Mesendoderm (in vitro differentiated cells): Measurements from ENCODE around the gene FCRL6.

Experiments
- DNase-seq: peaks from one replicate; pipeline ENCODE4 v3.0.0; 2013
- H2AK5ac ChIP-seq: 2 replicates; pipeline ENCODE4 v1.6.1; 2013; ENCODE audit warnings: low read length, inconsistent platforms
- H2BK120ac ChIP-seq: 2 replicates; pipeline ENCODE4 v1.6.1; 2013; ENCODE audit warnings: low read depth, mild to moderate bottlenecking, low read length, moderate library complexity, mixed read lengths
- H2BK15ac ChIP-seq: replicated peaks from 2 replicates; pipeline ENCODE4 v1.6.1; 2013; ENCODE audit warnings: low read depth, mild to moderate bottlenecking, moderate library complexity
- H2BK5ac ChIP-seq: 2 replicates; pipeline ENCODE4 v1.6.1; 2013; ENCODE audit warnings: low read length, inconsistent platforms
- H3K18ac ChIP-seq: 2 replicates; pipeline ENCODE4 v1.6.1; 2013; ENCODE audit warnings: mild to moderate bottlenecking, low read length, mixed read lengths
- H3K23ac ChIP-seq: one replicate; pipeline ENCODE4 v1.6.1; 2013; ENCODE audit warnings: low read length
- H3K27ac ChIP-seq: 2 replicates; pipeline ENCODE4 v1.5.1; 2013; ENCODE audit warnings: low read depth, mild to moderate bottlenecking, inconsistent platforms, low read length, moderate library complexity
- H3K27me3 ChIP-seq: 2 replicates; pipeline ENCODE4 v1.6.1; 2013; ENCODE audit warnings: low read length, control low read depth, mild to moderate bottlenecking, inconsistent platforms; ENCODE audit not compliant: insufficient read depth, poor library complexity
- H3K36me3 ChIP-seq: 2 replicates; pipeline ENCODE4 v1.6.1; 2013; ENCODE audit warnings: low read length, inconsistent platforms; ENCODE audit not compliant: control insufficient read depth, insufficient read depth
- H3K4ac ChIP-seq: one replicate; pipeline ENCODE4 v1.6.1; 2013; ENCODE audit warnings: low read depth, mild to moderate bottlenecking, low read length, moderate library complexity
- H3K4me1 ChIP-seq: 2 replicates; pipeline ENCODE4 v1.6.1; 2013; ENCODE audit warnings: low read depth, low read length, inconsistent platforms; ENCODE audit not compliant: control insufficient read depth
- H3K4me2 ChIP-seq: 2 replicates; pipeline ENCODE4 v1.6.1; 2013; ENCODE audit warnings: low read length
- H3K4me3 ChIP-seq: 2 replicates; pipeline ENCODE4 v1.5.1; 2013; ENCODE audit warnings: mild to moderate bottlenecking, low read length
- H3K56ac ChIP-seq: one replicate; pipeline ENCODE4 v1.6.1; 2013; ENCODE audit warnings: low read length
- H3K79me1 ChIP-seq: 2 replicates; pipeline ENCODE4 v1.6.1; 2013; ENCODE audit warnings: low read length, inconsistent platforms
- H3K79me2 ChIP-seq: 2 replicates; pipeline ENCODE4 v1.6.1; 2013; ENCODE audit warnings: mild to moderate bottlenecking, low read length; ENCODE audit not compliant: control insufficient read depth, insufficient read depth
- H3K9ac ChIP-seq: 2 replicates; pipeline ENCODE4 v1.6.1; 2013; ENCODE audit warnings: low read length, inconsistent platforms
- H4K5ac ChIP-seq: one replicate; pipeline ENCODE4 v1.6.1; 2013; ENCODE audit warnings: low read length
- H4K8ac ChIP-seq: one replicate; pipeline ENCODE4 v1.6.1; 2013; ENCODE audit warnings: low read depth, mild to moderate bottlenecking, control low read depth, low read length, moderate library complexity
- WGBS: extraction: QIAGEN DNeasy Blood & Tissue Kit; methylation state at CpG from one replicate; pipeline ENCODE4 v1.1.7; 2013; ENCODE audit warnings: low lambda C conversion rate, missing lambda C conversion rate; ENCODE audit not compliant: insufficient coverage; ENCODE audit errors: extremely low coverage; 5-methylcytosine and 5-hydroxymethylcytosine counted together

Gene FCRL6

GRCh38 chr1:159780583-159781582, 21.3 kb upstream of the FCRL6 start, which contains the start of gene DUSP23:
DUSP23 (plus strand) TSS chr1:159780962; CDS start chr1:159781101, 139 bp downstream.
- peak within 1 kb of the TSS; percentile 65 for H3K4me2 ChIP-seq
- no peak within 1 kb of the TSS for H2BK15ac ChIP-seq
- no peak within 1 kb of the TSS for H4K8ac ChIP-seq
- H3K4ac ChIP-seq, result no peak within 1 kb of the TSS
- H3K27ac ChIP-seq, result no peak within 1 kb of the TSS
- no peak within 1 kb of the TSS for H4K5ac ChIP-seq
- H2AK5ac ChIP-seq, result no peak within 1 kb of the TSS
- no peaks in the 10 kb centered on the region for H3K27me3 ChIP-seq
- no peaks in the 10 kb centered on the region for H3K79me2 ChIP-seq
- peaks cover 10% of the 10 kb centered on the region for H3K4me1 ChIP-seq
- peak within 1 kb of the TSS; percentile 48 for H3K4me3 ChIP-seq
- no peak within 1 kb of the TSS for H2BK5ac ChIP-seq
- peak; percentile 99 for DNase-seq
- H3K56ac ChIP-seq, result peak within 1 kb of the TSS; percentile 91
- no CpG with 5 or more reads among the region's 88 CpGs for WGBS
- no peak within 1 kb of the TSS for H2BK120ac ChIP-seq
- H3K18ac ChIP-seq, result no peak within 1 kb of the TSS
- H3K23ac ChIP-seq, result no peak within 1 kb of the TSS
- H3K9ac ChIP-seq, result peak within 1 kb of the TSS; percentile 67
- H3K36me3 ChIP-seq, result no peaks in the 10 kb centered on the region
- H3K79me1 ChIP-seq, result peaks cover 2% of the 10 kb centered on the region

DNA sequence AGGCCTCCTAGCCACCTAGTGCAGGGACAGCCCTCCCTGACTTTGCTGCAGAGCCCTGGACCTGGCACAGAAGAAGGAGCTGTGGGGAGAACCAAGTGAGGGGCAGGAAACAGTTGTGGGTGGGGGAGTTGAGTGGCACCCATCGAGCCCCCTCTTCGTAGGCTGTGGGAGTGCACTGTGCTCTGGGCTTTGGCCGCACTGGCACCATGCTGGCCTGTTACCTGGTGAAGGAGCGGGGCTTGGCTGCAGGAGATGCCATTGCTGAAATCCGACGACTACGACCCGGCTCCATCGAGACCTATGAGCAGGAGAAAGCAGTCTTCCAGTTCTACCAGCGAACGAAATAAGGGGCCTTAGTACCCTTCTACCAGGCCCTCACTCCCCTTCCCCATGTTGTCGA, 20.2 kb upstream of the FCRL6 start:
- Histone ChIP-seq H3K4me2 (no peak overlapping the region), H2AK5ac (no peak overlapping the region), H2BK5ac (no peak overlapping the region), H3K79me1 (peaks cover 2% of the 10 kb centered on the region), H3K27ac (no peak overlapping the region), H3K36me3 (no peaks in the 10 kb centered on the region), H2BK120ac (no peak overlapping the region), H3K27me3 (no peaks in the 10 kb centered on the region), H3K4me3 (no peak overlapping the region), H2BK15ac (no peak overlapping the region), H4K5ac (no peak overlapping the region), H3K4ac (no peak overlapping the region), H3K79me2 (no peaks in the 10 kb centered on the region), H3K18ac (no peak overlapping the region), H3K56ac (no peak overlapping the region), H3K23ac (no peak overlapping the region), H4K8ac (no peak overlapping the region), H3K4me1 (peaks cover 10% of the 10 kb centered on the region), H3K9ac (no peak overlapping the region)
- no peak for DNase-seq
- WGBS, result no CpG with 5 or more reads among the region's 12 CpGs

GRCh38 chr1:159783724-159784123, 18.4 kb upstream of the FCRL6 start:
- Histone ChIP-seq H3K4ac (no peak overlapping the region), H3K9ac (no peak overlapping the region), H2BK120ac (no peak overlapping the region), H4K5ac (no peak overlapping the region), H2BK5ac (no peak overlapping the region), H3K4me1 (peaks cover 10% of the 10 kb centered on the region), H3K27me3 (no peaks in the 10 kb centered on the region), H4K8ac (no peak overlapping the region), H3K79me1 (peaks cover 2% of the 10 kb centered on the region), H3K79me2 (no peaks in the 10 kb centered on the region), H3K27ac (peak overlapping the region; percentile 52), H2BK15ac (no peak overlapping the region), H3K56ac (no peak overlapping the region), H3K18ac (no peak overlapping the region), H3K4me2 (no peak overlapping the region), H3K4me3 (no peak overlapping the region), H3K23ac (no peak overlapping the region), H3K36me3 (no peaks in the 10 kb centered on the region), H2AK5ac (no peak overlapping the region)
- no CpG with 5 or more reads among the region's 1 CpG for WGBS
- DNase-seq, result peak; percentile 87

DNA sequence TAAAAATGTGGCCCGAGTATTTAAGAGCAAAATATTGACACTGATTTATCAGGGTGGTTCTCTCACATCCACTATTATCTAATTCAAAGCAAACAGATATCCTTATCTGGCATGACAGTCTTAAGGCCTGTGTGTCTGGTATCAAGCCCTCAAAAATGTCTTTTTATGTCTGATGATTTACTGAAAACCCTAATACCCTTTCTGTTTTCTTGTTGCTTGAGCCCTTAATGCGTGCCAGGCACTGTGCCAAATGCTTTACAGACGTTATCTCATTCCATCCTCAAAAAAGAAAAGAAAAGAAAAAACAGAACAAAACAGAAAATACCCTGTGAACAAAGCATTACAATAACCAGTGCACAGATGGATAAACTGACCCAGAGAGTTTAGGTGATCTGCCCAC, 15.7 kb upstream of the FCRL6 start:
- no CpG with 5 or more reads among the region's 3 CpGs for WGBS
- no peak for DNase-seq

DNA sequence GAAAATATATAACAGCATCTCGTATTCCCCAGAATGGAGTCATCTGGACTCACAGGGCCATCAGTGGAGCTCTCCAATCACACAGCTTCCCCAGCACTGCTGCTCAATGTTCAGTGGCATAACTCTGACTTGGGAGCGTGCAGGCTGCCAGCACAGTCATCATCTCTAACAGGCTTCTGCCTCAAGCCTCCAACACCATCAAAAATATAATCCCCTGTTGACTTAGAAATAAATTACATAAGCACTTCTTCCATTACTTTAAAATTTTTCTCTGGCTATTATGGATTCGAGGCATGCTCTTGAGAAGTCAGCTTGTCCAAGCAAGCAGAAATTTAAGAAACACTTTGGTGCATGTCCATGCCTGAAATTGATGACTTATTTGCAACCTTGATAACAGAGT, 15.2 kb upstream of the FCRL6 start:
- WGBS, result no CpG with 5 or more reads among the region's 3 CpGs
- no peak overlapping the region for H2AK5ac ChIP-seq
- H3K4me1 ChIP-seq, result peaks cover 7% of the 10 kb centered on the region
- no peaks in the 10 kb centered on the region for H3K79me1 ChIP-seq
- no peak overlapping the region for H3K4me2 ChIP-seq
- H4K8ac ChIP-seq, result no peak overlapping the region
- H3K36me3 ChIP-seq, result no peaks in the 10 kb centered on the region
- DNase-seq, result no peak
- H2BK15ac ChIP-seq, result no peak overlapping the region
- H2BK5ac ChIP-seq, result no peak overlapping the region
- no peaks in the 10 kb centered on the region for H3K27me3 ChIP-seq
- no peak overlapping the region for H4K5ac ChIP-seq
- H3K79me2 ChIP-seq, result no peaks in the 10 kb centered on the region
- no peak overlapping the region for H3K9ac ChIP-seq
- no peak overlapping the region for H3K56ac ChIP-seq
- H3K27ac ChIP-seq, result no peak overlapping the region
- no peak overlapping the region for H3K4me3 ChIP-seq
- no peak overlapping the region for H2BK120ac ChIP-seq
- no peak overlapping the region for H3K18ac ChIP-seq
- no peak overlapping the region for H3K23ac ChIP-seq
- H3K4ac ChIP-seq, result no peak overlapping the region

More for the DNA sequence above, 15.7 kb upstream of the FCRL6 start:
- H3K36me3 ChIP-seq, result no peaks in the 10 kb centered on the region
- H3K27ac ChIP-seq, result no peak overlapping the region
- no peaks in the 10 kb centered on the region for H3K27me3 ChIP-seq
- H3K56ac ChIP-seq, result no peak overlapping the region
- H2BK15ac ChIP-seq, result no peak overlapping the region
- H3K4me2 ChIP-seq, result no peak overlapping the region
- no peak overlapping the region for H3K23ac ChIP-seq
- no peak overlapping the region for H4K5ac ChIP-seq
- H3K9ac ChIP-seq, result no peak overlapping the region
- no peaks in the 10 kb centered on the region for H3K79me2 ChIP-seq
- no peak overlapping the region for H2BK120ac ChIP-seq
- no peak overlapping the region for H2AK5ac ChIP-seq
- H2BK5ac ChIP-seq, result no peak overlapping the region
- H3K4me3 ChIP-seq, result no peak overlapping the region
- H3K79me1 ChIP-seq, result peaks cover 2% of the 10 kb centered on the region
- no peak overlapping the region for H3K18ac ChIP-seq
- no peak overlapping the region for H3K4ac ChIP-seq
- no peak overlapping the region for H4K8ac ChIP-seq
- peaks cover 7% of the 10 kb centered on the region for H3K4me1 ChIP-seq
